Panc1 (cell line): ENCODE results near the gene C2orf42. TPM values are rescaled to one million over a fixed set of nuclear protein-coding genes. Genes with fewer than 3 reads are reported as not detected.
"Not testable (repeated sequence)": the region's sequence is repeated elsewhere in the genome, so short reads cannot be mapped to it uniquely, and the experiment has no call there.

Experiments used
- ATAC-seq: fragments of 200-7000 bp; cut with Tn5 transposase; 2 replicates; pipeline ENCODE4 v1.9.1; 2020; ENCODE audit warnings: mild to moderate bottlenecking, moderate library complexity
- BruUV-seq: library from RNA; stranded (reverse); fragments of 400-500 nt; replicated peaks from 2 replicates; lab custom pipeline; 2021; lab: Mats Ljungman, UMichigan
- CTCF ChIA-PET: fragments of 300-600 bp; sonication (Branson Sonifier 250); formaldehyde crosslinking; loops from one replicate; lab custom pipeline; 2022; ENCODE audit warnings: antibody characterized with exemption; lab: Charles Lee
- POLR2A ChIA-PET: fragments of 300-600 bp; sonication (Branson Sonifier 250); formaldehyde crosslinking; loops from one replicate; lab custom pipeline; 2022; ENCODE audit warnings: antibody characterized with exemption; lab: Charles Lee
- DNase-seq: peaks from one replicate; pipeline ENCODE4 v3.0.0-alpha.2; 2010; ENCODE audit warnings: low read depth, low spot score
- H3K27ac ChIP-seq: 2 replicates; pipeline ENCODE4 v1.5.1; 2011; ENCODE audit warnings: mild to moderate bottlenecking, low read length, inconsistent platforms
- H3K27me3 ChIP-seq: fragments of 200-500 bp; sonication (Bioruptor generic); 2 replicates; pipeline ENCODE4 v1.6.0; 2014; ENCODE audit warnings: low read length, inconsistent platforms; ENCODE audit not compliant: control insufficient read depth, insufficient read depth
- H3K36me3 ChIP-seq: fragments of 200-500 bp; sonication (Bioruptor generic); 2 replicates; pipeline ENCODE4 v1.5.1; 2014; ENCODE audit warnings: inconsistent platforms, mild to moderate bottlenecking, low read length, moderate library complexity; ENCODE audit not compliant: control insufficient read depth, insufficient read depth
- H3K4me1 ChIP-seq: 2 replicates; pipeline ENCODE4 v1.5.1; 2011; ENCODE audit warnings: inconsistent platforms, mild to moderate bottlenecking, low read length, moderate library complexity; ENCODE audit not compliant: control insufficient read depth, insufficient read depth
- H3K4me3 ChIP-seq, 2 experiments: 2 replicates each; pipeline ENCODE4 v1.5.1; 2011 to 2012; ENCODE audit warnings: low read depth in 2 of 2, low read length in 2 of 2, mild to moderate bottlenecking in 2 of 2, inconsistent platforms in 1 of 2, moderate library complexity in 1 of 2
- H3K9me3 ChIP-seq: fragments of 200-500 bp; sonication (Bioruptor generic); 2 replicates; pipeline ENCODE4 v1.5.1; 2014; ENCODE audit warnings: low read depth, mild to moderate bottlenecking, inconsistent platforms, low read length, moderate library complexity; ENCODE audit not compliant: control insufficient read depth, insufficient read depth
- POLR2AphosphoS5 ChIP-seq: IDR thresholded peaks from 2 replicates; pipeline ENCODE4 v1.6.1; 2012; ENCODE audit warnings: mild to moderate bottlenecking, low read depth, low read length, moderate library complexity
- REST ChIP-seq, 2 experiments: IDR thresholded peaks; 2 replicates each; pipeline ENCODE4 v1.6.1; 2011 to 2012; ENCODE audit warnings: low read depth in 2 of 2, control low read depth in 1 of 2, low read length in 1 of 2, mild to moderate bottlenecking in 1 of 2, moderate library complexity in 1 of 2; ENCODE audit not compliant: insufficient read depth in 1 of 2
- SIN3A ChIP-seq: IDR thresholded peaks from 2 replicates; pipeline ENCODE4 v1.6.1; 2012; ENCODE audit warnings: low read depth, mild to moderate bottlenecking, low read length, moderate library complexity, borderline replicate concordance; ENCODE audit not compliant: insufficient read depth
- TCF7L2 ChIP-seq: IDR thresholded peaks from 2 replicates; pipeline ENCODE4 v1.6.1; 2011; ENCODE audit warnings: mild to moderate bottlenecking, low read depth, low read length, inconsistent platforms
- in situ Hi-C: cut with HindIII; loops from 2 replicates; pipeline ENCODE4 v1.10.0; 2016; ENCODE audit warnings: low sequenced_read_pairs, low pct_unique_long_range_greater_than_20kb
- intact Hi-C: fragments of 100-400 bp; cut with micrococcal nuclease; formaldehyde crosslinking; loops from one replicate; pipeline ENCODE4 v1.10.0; 2022; ENCODE audit not compliant: unreplicated experiment
- total RNA-seq: library from RNA; stranded (reverse); gene quantifications from one replicate; pipeline ENCODE4 v1.2.1, GENCODE V29; 2021; ENCODE audit not compliant: unreplicated experiment
- TF ChIP-seq, protein P1 (sequence below): fragments of 450-650 bp; IDR thresholded peaks from 2 replicates; pipeline ENCODE4 v1.5.1; 2017; ENCODE audit warnings: mild to moderate bottlenecking

Gene C2orf42
- total RNA-seq, 1 experiment from 2014 or later = 15.4 TPM

DNA sequence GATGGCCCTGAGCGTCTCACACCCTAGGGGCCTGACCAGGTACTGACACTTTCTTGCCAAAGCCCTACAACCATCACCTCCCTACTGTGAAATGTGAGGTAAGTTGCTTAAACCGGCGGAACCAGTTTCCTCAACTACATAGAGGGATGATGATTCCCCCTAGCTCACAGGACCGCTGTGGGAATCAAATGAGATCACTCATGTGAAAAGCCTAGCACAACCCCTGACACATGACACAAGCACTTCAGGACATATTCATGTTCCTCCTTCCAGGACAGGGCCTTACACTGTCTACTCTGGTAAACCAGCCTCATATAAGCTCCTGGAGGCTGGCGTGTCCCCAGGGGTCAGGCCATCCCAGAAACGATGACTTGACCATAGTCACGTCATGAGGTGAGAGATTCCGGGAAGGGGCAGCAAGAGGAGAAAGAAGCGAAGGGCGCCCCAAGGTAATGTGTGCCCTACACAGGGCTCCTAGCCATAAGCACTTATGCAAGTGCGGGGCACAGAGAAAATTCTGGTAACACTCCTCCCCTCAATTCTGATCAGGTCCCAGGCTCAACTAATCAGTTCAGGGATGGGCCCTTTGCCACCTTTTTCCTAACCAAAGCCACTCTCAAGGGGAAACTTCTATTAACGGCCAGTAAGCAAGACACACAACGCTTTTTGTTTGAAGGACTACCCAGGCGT, 49.5 kb downstream of the C2orf42 start:
- TF ChIP-seq TCF7L2 (no peak), POLR2AphosphoS5 (peak; percentile 41), SIN3A (no peak)
- Histone ChIP-seq H3K27me3 (no peaks in the 10 kb centered on the region), H3K27ac (peak overlapping the region; percentile 99), H3K4me3 (peak overlapping the region; percentile 46 to 60), H3K36me3 (no peaks in the 10 kb centered on the region), H3K9me3 (no peaks in the 10 kb centered on the region), H3K4me1 (peaks cover 30% of the 10 kb centered on the region)
- TSS peak; percentile 93 for BruUV-seq
- DNase-seq = no peak
- no peak for ATAC-seq
- in situ Hi-C loops (no loop called here), intact Hi-C loops (loop anchor here (5.0 kb wide), 2 partner anchors 54 to 229 kb away; partner anchors contain the start of gene PCBP1)
- POLR2A ChIA-PET = interaction anchor here (1.2 kb wide), 1 partner anchor 14 kb away, joined by 4 read pairs; no protein-coding TSS in a partner anchor
- CTCF ChIA-PET = no interaction called here

- H3K9me3 ChIP-seq = no peaks in the 10 kb centered on the region
- peaks cover 35% of the 10 kb centered on the region for H3K4me1 ChIP-seq
- DNase-seq (no peak), ATAC-seq (no peak)
- no peaks in the 10 kb centered on the region for H3K36me3 ChIP-seq
- TF ChIP-seq REST (IDR thresholded peaks at IDR 0.05; ENCODE audit: insufficient read depth in 1 of 2, low read depth in 2 of 2, low read length in 1 of 2) (no peak), SIN3A (no peak), POLR2AphosphoS5 (no peak)
- TF ChIP-seq, protein P1, sequence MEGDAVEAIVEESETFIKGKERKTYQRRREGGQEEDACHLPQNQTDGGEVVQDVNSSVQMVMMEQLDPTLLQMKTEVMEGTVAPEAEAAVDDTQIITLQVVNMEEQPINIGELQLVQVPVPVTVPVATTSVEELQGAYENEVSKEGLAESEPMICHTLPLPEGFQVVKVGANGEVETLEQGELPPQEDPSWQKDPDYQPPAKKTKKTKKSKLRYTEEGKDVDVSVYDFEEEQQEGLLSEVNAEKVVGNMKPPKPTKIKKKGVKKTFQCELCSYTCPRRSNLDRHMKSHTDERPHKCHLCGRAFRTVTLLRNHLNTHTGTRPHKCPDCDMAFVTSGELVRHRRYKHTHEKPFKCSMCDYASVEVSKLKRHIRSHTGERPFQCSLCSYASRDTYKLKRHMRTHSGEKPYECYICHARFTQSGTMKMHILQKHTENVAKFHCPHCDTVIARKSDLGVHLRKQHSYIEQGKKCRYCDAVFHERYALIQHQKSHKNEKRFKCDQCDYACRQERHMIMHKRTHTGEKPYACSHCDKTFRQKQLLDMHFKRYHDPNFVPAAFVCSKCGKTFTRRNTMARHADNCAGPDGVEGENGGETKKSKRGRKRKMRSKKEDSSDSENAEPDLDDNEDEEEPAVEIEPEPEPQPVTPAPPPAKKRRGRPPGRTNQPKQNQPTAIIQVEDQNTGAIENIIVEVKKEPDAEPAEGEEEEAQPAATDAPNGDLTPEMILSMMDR = no peak
- peak overlapping the region; percentile 99 for H3K27ac ChIP-seq
- intact Hi-C loops = loop anchor here (5.0 kb wide), 2 partner anchors 54 to 228 kb away; partner anchors contain the start of gene PCBP1
- no peaks in the 10 kb centered on the region for H3K27me3 ChIP-seq
- CTCF ChIA-PET = no interaction called here
- no peak overlapping the region for H3K4me3 ChIP-seq
- BruUV-seq = no TSS peak
- in situ Hi-C loops = no loop called here
- POLR2A ChIA-PET = interaction anchor here (1.2 kb wide), 1 partner anchor 13 kb away, joined by 4 read pairs; no protein-coding TSS in a partner anchor
These were observed 50.0 kb downstream of the C2orf42 start for GRCh38 chr2:70140791-70141211.

DNA sequence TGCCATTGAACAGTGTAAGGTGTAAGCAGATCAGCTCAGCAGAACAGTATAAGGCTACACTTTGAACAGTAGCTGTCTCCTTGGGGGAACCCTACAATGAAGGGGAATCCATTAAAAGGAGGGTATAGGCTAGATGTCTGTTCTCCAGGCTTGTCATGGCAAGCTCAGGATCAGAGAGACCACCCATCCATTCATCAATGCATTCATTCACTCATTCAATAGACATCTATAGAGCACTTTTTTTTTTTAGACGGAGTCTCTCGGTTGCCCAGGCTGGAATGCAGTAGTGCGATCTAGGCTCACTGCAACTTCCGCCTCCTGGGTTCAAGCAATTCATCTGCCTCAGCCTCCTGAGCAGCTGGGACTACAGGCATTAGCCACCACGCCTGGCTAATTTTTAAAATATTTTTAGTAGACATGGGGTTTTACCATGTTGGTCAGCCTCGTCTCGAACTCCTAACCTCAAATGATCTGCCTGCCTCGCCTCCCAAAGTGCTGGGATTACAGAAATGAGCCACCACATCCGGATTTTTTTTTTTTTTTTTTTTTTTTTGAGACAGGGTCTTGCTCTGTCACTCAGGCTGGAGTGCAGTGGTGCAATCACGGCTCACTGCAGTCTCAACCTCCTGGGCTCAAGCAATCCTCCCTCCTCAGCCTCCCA, 56.4 kb downstream of the C2orf42 start:
- Histone ChIP-seq H3K27ac (peak overlapping the region; percentile 96), H3K4me1 (peaks cover 42% of the 10 kb centered on the region)
- CTCF ChIA-PET = interaction anchor here (0.6 kb wide), 1 partner anchor 24 kb away, joined by 4 read pairs; no protein-coding TSS in a partner anchor
- H3K4me3 ChIP-seq, H3K36me3 ChIP-seq, H3K27me3 ChIP-seq, DNase-seq, ATAC-seq, BruUV-seq, H3K9me3 ChIP-seq, in situ Hi-C loops, intact Hi-C loops: not testable (repeated sequence)
- POLR2A ChIA-PET = interaction anchor here (0.6 to 1.0 kb wide), 3 partner anchors 31 to 220 kb away, joined by 3 to 9 read pairs (median 6); no protein-coding TSS in a partner anchor
